Superior temporal gyrus (tissue), 1 donor: ENCODE measurements around the gene CNTRL.
"Not testable (repeated sequence)": the region's sequence is repeated elsewhere in the genome, so short reads cannot be mapped to it uniquely, and the experiment has no call there.

Source experiments
- DNase-seq: peaks from one replicate; pipeline ENCODE4 v3.0.0-alpha.2; 2016; ENCODE audit errors: extremely low spot score

CNTRL gene

DNA sequence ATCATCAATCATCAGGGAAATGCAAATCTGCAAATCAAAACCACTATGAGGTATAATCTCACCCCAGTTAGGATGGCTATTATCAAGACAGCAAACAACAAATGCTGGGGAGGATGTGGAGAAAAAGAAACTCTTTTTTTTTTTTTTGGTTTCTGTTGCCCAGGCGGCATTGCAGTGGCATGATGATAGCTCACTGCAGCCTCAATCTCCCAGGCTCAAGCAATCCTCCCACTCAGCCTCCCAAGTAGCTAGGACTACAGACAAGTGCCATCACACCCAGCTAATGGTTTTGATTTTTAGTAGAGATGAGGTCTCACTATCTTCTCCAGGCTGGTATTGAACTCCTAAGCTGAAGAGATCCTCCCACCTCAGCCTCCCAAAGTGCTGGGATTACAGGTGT is 5.4 kb upstream of the CNTRL start:
- no peak for DNase-seq

DNA sequence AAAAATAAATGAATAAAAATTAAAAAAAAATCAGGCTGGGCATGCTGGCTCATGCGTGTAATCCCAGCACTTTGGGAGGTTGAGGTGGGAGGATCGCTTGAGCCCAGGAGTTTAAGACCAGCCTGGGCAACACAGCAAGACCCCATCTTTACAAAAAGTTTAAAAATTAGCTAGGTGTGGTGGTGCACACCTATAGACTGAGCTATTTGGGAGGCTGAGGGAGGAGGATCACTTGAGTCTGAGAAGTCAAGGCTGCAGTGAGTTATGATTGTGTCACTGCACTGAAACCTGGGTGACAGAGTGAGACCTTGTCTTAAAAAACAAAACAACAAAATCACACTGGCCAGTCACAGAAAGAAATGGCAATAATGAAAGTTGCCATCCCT is 3.4 kb upstream of the CNTRL start:
- no peak for DNase-seq

DNA sequence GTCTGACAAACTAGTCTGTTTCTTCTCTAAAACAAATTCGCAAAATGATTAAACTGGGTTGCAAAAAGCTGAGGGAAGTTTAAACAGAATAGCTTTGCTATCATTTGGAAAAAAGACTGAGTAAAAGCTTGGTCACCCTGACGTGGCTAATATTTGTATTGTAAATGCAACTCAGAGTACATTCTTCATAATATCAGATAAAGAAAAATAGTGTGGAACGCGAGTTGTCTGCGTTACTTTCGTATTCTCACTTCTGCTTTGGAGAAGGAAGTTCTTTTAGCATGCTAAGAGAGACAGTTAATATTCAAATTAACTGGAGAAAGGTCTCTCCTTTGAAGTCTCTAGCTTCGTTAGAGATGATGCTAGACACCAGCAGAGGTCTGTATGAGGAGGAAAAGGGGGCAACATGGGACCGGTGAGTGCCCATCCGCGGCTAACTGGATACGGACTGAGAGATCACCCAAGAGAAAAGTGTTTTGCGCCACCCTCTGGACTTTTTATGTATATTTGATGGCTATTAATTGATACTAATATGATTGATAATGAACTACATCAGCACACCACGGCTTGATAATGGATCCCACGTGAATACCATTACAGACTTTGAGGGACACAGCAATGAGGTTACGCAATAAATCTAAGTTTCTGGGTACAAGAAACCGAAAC is 2.9 kb upstream of the CNTRL start:
- DNase-seq: no peak

DNA sequence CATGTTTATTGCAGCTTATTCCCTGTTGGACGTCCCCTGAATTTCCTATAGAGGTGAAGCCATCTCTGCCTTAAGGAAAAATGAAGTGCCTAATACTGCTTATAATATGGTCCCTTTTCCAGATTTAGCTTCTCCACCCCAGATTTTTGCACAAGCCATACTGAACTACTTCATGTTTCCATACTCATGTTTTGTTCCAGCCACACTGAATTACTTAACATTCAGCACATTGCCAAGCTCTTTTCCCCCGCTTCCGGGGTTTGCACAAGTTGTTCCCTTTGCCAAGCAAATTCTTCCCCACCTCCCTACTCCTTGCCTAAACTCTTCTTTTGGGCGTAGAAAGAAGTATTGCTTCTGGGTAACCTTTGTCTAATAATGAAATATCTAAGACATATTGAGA is 1.7 kb upstream of the CNTRL start:
- DNase-seq: peak; percentile 39

DNA sequence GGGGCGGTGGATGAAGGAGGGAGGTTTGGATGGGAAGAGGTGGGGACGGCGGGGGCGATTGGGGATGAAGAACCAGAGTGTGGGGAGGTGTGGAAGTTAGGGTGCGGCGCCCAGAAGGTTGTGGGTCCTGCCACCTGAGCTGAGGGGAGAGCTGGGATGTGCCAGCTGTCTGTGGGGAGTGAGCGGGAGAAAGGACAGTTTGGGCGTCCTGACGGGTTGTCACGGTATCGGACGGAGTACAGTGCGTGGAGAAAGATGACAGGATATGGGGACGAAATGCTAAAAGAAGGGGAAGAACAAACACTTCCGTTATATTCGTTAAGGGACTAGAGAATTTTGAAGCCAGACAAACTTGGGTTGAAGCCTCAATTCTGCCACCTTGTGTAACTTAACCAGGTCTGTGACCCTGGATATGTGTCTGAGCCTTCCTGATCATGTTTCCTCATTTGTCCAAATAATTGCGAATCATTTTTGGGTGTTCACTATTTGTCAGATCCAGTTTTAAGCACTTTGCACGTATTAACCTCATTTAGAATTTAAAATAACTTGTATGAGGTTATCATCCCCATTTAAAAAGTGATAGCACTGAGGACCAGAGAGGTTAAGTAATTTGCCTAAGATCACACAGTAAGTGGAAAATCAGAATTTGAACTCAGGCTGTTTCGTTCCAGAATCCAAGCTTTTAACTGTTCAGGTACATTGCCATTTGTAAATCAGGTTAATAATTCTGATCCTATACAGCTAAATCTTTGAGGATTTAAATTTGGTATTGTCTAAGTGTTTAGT is 689 bp downstream of the CNTRL start:
- peak; percentile 64 for DNase-seq

DNA sequence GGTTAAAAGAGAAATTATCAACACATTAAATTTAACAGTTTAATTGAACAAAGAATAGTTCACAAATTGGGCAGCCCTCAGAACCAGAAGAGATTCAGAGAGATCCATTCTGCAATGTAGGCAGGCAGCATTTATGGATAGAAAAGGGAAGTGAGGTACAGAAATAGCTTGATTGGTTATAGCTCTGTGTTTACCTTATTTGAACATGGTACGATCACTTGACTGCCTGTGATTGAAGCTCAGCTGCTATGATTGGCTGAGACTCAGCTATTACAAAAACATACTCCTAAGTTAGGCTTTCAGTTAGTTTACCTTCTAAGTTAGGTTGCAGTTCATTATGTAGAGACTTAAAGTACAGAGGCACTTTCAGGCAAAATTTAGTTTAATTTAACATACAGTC is 7.3 kb downstream of the CNTRL start:
- no peak for DNase-seq

DNA sequence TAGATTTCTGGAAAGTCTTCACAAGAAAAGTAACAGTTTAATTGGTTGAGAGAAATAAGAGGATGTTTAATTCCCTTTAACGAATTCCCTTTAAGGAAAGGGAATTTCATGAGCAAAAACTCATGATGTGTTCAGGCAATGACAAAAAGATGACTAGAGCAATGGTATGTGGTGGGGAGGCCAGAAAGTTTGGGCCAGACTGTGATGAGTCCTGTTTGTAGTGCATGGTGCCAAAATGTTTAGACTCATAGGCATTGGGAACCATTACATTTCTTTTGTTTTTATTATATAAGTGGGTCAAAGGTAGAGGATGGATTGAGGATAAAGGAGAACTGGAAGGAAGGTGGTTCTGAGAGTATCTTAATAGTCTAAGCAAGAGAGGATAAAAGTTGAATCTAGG is 10.9 kb downstream of the CNTRL start:
- DNase-seq: no peak

DNA sequence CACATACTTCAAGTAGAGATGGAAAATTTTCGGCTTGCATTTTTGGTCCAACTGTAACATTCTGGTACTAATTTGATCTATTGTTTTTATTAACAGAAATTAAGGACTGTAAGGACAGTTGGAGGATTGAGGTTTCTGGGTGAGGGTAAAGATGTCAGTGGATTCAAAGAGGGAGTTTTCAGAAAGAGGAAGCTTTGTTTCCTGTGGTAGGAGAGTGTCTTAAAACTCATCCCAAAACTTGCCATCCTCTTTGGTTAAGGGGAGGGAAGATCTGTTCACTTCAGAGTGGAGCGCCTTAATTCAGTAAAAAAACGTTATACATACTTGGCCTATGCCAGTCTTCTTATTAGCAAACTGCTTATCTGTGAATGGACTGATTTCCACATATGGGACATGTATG is 13.8 kb downstream of the CNTRL start:
- DNase-seq: no peak

DNA sequence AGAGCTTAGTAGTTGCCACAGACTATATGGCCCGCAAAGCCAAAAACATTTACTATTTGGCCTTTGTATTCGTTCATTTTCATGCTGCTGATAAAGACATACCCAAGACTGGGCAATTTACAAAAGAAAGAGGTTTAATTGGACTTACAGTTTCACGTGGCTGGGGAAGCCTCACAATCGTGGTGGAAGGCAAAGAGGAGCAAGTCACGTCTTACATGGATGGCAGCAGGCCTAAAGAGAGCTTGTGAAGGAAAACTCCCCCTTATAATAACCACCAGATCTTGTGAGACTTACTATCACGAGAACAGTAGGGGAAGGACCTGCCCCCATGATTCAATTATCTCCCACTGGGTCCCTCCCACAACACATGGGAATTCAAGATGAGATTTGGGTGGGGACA is 16.0 kb downstream of the CNTRL start:
- not testable (repeated sequence) for DNase-seq

DNA sequence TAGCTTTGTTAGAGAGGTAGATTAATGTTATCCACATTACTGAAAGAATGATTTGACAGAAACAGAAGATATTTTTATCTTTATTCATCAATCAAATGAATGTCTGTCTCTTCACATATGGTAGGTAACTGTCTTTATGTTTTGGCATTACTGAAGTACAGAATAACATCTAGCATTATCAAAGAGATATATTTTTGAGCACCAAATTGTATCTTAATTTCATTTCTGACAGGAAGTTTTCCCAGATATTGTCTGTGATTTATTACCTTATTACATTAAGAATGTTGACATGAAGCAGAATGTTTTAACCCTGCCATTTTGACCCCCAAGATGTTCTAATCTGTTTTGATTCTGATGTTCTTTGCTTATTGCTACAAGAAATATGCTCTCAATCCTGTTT is 20.3 kb downstream of the CNTRL start:
- DNase-seq: no peak

DNA sequence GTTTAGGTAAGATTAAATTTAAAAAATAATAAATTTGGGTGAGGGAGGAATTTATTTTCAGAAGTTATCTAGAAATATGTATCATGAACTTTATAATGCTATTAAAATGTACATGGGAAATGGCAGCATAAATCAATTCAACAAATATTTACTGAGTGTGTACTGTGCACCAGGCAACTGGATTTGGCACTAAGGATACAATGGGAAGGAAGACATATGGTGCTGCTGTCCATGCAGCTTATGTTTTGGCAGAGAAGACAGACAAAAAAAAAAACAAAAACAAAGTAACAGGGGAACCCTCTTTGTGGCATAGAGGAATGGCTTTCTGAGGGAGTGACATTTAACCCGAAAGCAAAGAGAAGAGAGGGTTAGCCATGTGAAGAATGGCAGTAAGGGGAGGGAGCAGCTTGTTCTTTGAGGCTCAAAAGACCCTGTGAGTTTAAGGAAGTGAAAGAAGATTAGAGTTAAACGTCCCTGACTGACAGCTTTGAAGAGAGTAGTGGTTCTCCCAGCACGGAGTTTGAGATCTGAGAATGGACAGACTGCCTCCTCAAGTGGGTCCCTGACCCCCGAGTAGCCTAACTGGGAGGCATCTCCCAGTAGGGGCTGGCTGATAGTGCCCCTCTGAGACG is 23.9 kb downstream of the CNTRL start:
- no peak for DNase-seq

DNA sequence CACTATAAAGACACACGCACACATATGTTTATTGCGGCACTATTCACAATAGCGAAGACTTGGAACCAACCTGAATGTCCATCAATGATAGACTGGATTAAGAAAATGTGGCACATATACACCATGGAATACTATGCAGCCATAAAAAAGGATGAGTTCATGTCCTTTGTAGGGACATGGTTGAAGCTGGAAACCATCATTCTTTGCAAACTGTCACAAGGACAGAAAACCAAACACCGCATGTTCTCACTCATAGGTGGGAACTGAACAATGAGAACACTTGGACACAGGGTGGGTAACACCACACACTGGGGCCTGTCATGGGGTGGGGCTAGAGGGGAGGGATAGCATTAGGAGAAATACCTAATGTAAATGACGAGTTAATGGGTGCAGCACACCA is 29.3 kb downstream of the CNTRL start:
- not testable (repeated sequence) for DNase-seq

DNA sequence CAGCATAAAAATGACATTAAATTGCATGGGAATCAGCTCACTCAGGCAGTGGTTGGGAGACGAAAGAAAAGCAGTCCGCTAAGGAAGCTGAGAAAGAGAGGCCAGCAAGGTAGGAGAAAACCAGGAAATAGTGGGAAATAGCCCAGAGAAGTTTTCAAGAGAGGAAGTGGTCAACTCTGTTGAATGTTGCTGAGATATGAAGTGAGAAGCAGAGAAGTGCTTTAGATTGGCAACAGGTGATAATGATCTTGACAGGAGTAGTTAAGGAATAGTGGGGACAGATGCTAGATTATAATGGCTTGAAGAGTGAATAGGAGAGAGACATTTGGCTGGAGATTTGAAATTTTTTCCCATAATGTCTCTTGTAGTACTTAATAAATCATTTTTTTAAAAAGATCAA is 30.8 kb downstream of the CNTRL start:
- DNase-seq: no peak

DNA sequence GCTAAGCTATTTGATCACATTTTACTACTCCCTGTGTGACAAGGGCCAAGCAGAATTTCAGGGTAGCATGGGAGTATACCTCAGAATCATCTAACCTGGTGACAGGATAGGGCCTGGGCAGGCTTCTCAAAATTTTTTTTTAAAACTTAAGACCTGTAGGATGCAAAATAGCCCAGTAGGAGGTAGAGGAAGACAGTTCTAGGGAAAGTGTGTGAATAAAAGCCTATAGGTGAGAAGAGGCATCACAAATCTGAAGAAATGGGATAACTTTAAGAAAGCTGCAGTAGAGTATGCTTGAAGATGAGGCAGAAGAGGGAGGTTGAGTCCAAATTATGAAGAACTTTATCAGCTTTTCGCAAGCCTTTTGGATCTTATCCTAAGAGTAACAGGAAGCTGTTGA is 32.3 kb downstream of the CNTRL start:
- DNase-seq: no peak

DNA sequence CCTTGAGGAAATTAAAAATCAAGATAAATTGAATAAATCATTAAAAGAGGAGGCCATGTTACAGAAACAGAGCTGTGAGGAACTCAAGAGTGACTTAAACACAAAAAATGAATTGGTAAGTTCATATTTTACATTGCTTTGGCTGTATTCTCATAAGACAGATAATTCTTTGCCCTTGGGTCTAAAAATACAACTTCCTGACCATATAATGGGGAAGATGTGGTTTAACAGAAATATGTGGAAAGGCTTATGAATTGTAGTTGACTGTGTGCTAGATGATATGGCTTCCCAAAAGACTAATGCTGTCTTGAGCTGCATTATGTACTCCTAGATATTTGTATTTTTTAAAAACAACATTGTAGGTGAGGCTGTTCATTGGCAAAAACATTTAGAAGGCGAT is 33.1 kb downstream of the CNTRL start:
- no peak for DNase-seq

DNA sequence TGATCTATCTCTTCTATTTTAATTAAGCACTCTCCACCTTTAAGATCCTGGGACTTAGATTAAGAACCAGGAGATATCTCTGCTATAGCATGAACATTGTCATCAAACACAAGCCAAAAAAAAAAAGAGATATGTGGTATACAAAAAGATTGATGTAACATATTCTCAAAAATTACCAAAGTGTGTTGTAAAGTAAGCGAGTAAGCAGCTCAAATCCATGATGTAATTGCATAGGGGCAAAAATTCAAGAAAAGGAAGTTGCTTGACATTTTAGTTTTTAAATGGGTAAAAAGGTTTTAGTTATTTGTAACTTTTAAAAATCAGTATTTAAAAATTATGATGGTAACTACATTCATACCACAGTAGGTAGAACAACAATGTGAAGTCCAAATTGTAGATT is 40.7 kb downstream of the CNTRL start:
- DNase-seq: no peak

DNA sequence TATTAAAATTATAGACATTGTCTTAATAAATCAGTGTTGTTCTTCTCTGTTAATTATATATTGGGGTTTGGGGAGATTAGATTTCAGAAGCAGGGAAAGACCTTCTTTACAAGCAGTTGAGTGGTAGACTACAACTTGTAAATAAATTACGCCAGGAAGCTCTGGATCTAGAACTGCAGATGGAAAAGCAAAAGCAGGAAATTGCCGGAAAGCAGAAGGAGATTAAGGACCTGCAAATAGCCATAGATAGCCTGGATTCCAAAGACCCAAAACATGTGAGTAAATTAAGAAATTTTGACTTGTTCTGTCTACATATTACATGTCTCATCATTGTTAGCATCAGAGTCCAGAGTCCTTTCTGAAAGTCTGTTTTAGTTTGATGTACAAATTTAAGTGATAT is 43.5 kb downstream of the CNTRL start:
- no peak for DNase-seq

DNA sequence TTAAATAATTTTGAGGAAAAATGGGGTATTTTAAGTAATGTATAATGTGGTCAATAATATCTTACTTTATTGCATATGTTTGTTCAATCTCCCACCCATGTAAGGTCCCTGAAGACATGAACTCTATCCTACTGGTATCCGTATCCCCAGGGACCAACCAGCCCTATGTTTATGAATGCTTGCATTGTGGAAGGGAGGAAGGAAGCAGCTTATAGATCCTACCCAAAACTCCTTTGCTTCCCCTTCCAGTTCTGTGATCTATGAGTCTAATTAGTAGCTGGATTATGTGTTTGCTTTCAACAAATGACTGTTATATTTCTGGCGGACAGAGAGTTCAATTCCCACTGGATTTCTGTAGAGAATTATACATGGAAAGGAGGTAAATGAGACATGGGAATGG is 45.6 kb downstream of the CNTRL start:
- no peak for DNase-seq

DNA sequence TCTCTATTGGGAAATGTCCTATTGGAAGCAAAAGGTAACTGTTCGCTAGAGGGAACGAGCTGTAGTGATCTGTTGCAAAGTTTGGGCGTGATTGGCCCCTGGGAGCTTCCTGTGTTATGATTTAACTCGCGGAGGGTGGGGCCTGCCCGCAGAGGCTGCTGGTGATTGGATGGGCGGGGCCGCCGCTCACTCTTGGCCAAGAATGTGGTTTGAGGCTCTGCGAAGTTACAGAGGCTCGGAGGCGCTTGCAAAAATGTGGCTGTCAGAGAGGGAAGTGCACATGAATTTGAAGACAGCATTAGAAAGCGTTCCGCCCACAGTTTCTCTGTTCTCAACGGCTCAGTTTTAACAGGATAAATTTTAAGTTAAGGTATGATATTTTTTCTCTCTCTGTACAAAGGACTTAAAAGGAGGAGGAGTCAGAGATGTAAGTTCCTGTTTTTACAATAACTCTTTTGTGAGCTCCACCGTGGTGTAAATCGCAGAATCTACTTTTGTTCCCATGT is 46.9 kb downstream of the CNTRL start:
- DNase-seq: peak; percentile 95

DNA sequence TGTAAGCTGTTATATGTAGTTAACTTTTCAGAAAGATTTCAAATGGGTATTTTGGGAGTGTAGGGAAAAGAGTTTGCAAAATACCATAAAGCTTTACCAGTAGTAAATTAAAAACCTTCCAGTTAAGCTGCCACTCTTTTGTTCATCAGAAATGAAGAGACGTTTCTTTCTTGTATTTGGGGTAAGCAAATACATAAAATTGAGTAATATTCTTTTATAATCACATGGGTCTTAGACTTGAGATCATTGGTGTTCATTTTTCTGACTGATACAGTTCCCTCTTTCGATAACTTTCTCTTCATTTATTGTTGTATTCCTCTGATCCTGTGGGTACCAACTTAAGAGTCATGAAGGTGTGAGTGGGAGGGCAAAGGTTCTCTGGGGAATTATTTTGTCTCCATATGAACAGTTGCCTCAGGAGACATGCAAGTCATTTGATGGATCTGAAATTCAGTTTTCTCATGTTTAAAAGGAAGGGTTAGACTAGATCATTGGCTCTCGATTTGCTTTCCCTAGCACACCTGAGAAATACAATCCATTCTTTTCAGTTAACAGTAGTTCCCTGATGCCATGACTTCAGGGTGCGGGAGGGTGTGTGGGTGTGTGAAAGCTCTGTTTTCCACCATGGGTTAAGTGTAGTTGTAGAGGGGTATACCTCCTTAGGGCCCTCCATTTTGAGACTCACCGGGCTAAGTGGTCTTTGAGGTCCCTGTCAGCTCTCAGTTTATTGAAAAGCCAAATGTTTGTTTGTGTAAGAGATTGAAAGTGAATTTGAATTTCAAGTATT is 47.7 kb downstream of the CNTRL start:
- no peak for DNase-seq

DNA sequence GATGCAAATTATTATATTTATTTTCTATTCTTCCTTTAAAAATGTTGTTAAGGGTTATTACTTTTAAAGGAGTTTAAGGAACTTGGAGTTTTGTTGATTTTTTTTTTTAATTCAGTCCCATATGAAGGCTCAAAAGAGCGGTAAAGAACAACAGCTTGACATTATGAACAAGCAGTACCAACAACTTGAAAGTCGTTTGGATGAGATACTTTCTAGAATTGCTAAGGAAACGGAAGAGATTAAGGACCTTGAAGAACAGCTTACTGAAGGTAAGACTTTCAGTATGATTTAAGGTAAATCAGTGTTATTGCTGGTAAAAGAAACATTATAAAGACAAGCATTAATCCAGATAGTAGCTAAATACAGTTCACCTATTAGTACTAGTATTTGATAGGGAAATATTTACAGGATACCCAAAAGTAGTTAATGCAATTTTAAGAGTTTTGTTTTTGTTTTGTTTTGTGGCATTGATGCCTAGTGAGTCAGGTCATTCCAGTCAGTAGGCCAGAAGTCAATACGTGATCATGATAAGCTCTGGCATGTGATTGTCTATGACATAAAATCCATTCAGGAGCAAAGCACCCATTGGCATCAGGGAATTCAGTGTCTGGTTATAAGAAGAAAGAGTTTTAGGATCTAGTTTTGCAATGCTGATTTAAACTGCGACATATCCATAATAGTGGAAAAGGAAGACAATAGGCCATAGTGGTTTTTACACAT is 49.2 kb downstream of the CNTRL start:
- DNase-seq: no peak

DNA sequence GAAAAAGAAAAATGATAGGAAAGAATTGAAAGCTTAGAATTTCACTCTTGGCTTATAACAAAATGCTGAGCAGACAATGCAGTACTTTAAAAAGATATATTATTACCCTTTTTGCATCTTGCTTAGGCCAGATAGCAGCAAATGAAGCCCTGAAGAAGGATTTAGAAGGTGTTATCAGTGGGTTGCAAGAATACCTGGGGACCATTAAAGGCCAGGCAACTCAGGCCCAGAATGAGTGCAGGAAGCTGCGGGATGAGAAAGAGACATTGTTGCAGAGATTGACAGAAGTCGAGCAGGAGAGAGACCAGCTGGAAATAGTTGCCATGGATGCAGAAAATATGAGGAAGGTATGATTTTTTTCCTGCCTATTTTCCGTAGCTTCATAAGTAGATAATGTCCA is 50.8 kb downstream of the CNTRL start:
- no peak for DNase-seq
